NT2/D1 (cell line): Measurements from ENCODE around the gene CDKN1C.
A peak's percentile ranks its signal among the peaks of the same experiment; 100 is the strongest.

Source experiments
- DNase-seq: peaks from one replicate; pipeline ENCODE4 v3.0.0-alpha.2; 2011; ENCODE audit warnings: low read depth, low spot score
- H3K27me3 ChIP-seq: 2 replicates; pipeline ENCODE4 v1.6.0; 2011; ENCODE audit warnings: mild to moderate bottlenecking; ENCODE audit not compliant: insufficient read length, insufficient read depth
- H3K36me3 ChIP-seq: 2 replicates; pipeline ENCODE4 v1.6.1; 2011; ENCODE audit warnings: mild to moderate bottlenecking, low read length, mixed read lengths; ENCODE audit not compliant: insufficient read depth, insufficient read length
- H3K4me1 ChIP-seq: 2 replicates; pipeline ENCODE4 v1.5.1; 2011; ENCODE audit not compliant: insufficient read depth, insufficient read length
- H3K4me3 ChIP-seq: 2 replicates; pipeline ENCODE4 v1.5.1; 2011; ENCODE audit warnings: low read depth; ENCODE audit not compliant: insufficient read length
- H3K9ac ChIP-seq: 2 replicates; pipeline ENCODE4 v1.6.0; 2011; ENCODE audit warnings: low read depth; ENCODE audit not compliant: insufficient read length
- H3K9me3 ChIP-seq: 2 replicates; pipeline ENCODE4 v1.5.1; 2011; ENCODE audit warnings: mild to moderate bottlenecking, low read length; ENCODE audit not compliant: insufficient read depth
- SUZ12 ChIP-seq: IDR thresholded peaks from 2 replicates; pipeline ENCODE4 v1.6.1; 2011; ENCODE audit not compliant: insufficient read length, insufficient read depth; ENCODE audit errors: extremely low read depth
- YY1 ChIP-seq: IDR thresholded peaks from 2 replicates; pipeline ENCODE4 v1.6.1; 2011; ENCODE audit not compliant: insufficient read length, insufficient read depth
- ZNF274 ChIP-seq: IDR thresholded peaks from 2 replicates; pipeline ENCODE4 v1.6.1; 2011; ENCODE audit warnings: mild to moderate bottlenecking, low read depth, low read length

The CDKN1C gene

GRCh38 chr11:2896047-2896446 lies 10.5 kb upstream of the CDKN1C start:
- Histone ChIP-seq H3K4me3 (no peak overlapping the region), H3K4me1 (peaks cover 24% of the 10 kb centered on the region), H3K9me3 (peaks cover 14% of the 10 kb centered on the region; the same call in 1 of the 2 replicates), H3K9ac (no peak overlapping the region), H3K36me3 (no peaks in the 10 kb centered on the region), H3K27me3 (peaks cover 26% of the 10 kb centered on the region)
- no peak for DNase-seq
- TF ChIP-seq YY1: no peak

GRCh38 chr11:2893935-2894334 lies 8.4 kb upstream of the CDKN1C start:
- Histone ChIP-seq H3K9ac (no peak overlapping the region), H3K36me3 (no peaks in the 10 kb centered on the region), H3K4me1 (peaks cover 27% of the 10 kb centered on the region), H3K27me3 (peaks cover 36% of the 10 kb centered on the region), H3K9me3 (peaks cover 14% of the 10 kb centered on the region; the same call in 1 of the 2 replicates), H3K4me3 (no peak overlapping the region)
- no peak for DNase-seq
- TF ChIP-seq ZNF274 (no peak), YY1 (no peak), SUZ12 (no peak)

GRCh38 chr11:2892967-2893528 lies 7.5 kb upstream of the CDKN1C start:
- peaks cover 24% of the 10 kb centered on the region for H3K4me1 ChIP-seq
- peak overlapping the region; percentile 14 for H3K9ac ChIP-seq
- no peak for DNase-seq
- no peak for TF ChIP-seq YY1
- TF ChIP-seq SUZ12: no peak
- no peak for TF ChIP-seq ZNF274
- peaks cover 44% of the 10 kb centered on the region for H3K27me3 ChIP-seq
- H3K9me3 ChIP-seq: peaks cover 14% of the 10 kb centered on the region; the same call in 1 of the 2 replicates
- H3K4me3 ChIP-seq: no peak overlapping the region
- no peaks in the 10 kb centered on the region for H3K36me3 ChIP-seq

GRCh38 chr11:2892215-2892966 lies 6.8 kb upstream of the CDKN1C start:
- no peak for DNase-seq
- Histone ChIP-seq H3K36me3 (no peaks in the 10 kb centered on the region), H3K4me3 (peak overlapping the region; percentile 24), H3K4me1 (peaks cover 26% of the 10 kb centered on the region), H3K9me3 (peaks cover 14% of the 10 kb centered on the region; the same call in 1 of the 2 replicates), H3K27me3 (peaks cover 51% of the 10 kb centered on the region), H3K9ac (peak overlapping the region; percentile 74)
- TF ChIP-seq ZNF274: no peak
- TF ChIP-seq SUZ12: no peak
- no peak for TF ChIP-seq YY1

- TF ChIP-seq SUZ12 (no peak), ZNF274 (no peak), YY1 (no peak)
- Histone ChIP-seq H3K9ac (peak overlapping the region; percentile 74), H3K4me3 (peak overlapping the region; percentile 24), H3K4me1 (peaks cover 34% of the 10 kb centered on the region), H3K27me3 (peaks cover 57% of the 10 kb centered on the region), H3K9me3 (peaks cover 14% of the 10 kb centered on the region; the same call in 1 of the 2 replicates), H3K36me3 (no peaks in the 10 kb centered on the region)
- DNase-seq: no peak
These were observed 6.0 kb upstream of the CDKN1C start for GRCh38 chr11:2891326-2892214.

GRCh38 chr11:2890466-2891294 lies 5.1 kb upstream of the CDKN1C start:
- peaks cover 38% of the 10 kb centered on the region for H3K4me1 ChIP-seq

More at GRCh38 chr11:2890466-2891294, 5.1 kb upstream of the CDKN1C start:
- TF ChIP-seq ZNF274 (no peak), YY1 (no peak), SUZ12 (no peak)
- Histone ChIP-seq H3K9ac (peak overlapping the region; percentile 74), H3K36me3 (no peaks in the 10 kb centered on the region), H3K9me3 (peaks cover 10% of the 10 kb centered on the region; the same call in 1 of the 2 replicates), H3K4me3 (no peak overlapping the region), H3K27me3 (peaks cover 54% of the 10 kb centered on the region)
- no peak for DNase-seq
